Panc1 (cell line): ENCODE measurements around the gene SNX2. TPM values are rescaled to one million over a fixed set of nuclear protein-coding genes. Genes with fewer than 3 reads are reported as not detected.

Source experiments
- ATAC-seq: fragments of 200-7000 bp; cut with Tn5 transposase; 2 replicates; pipeline ENCODE4 v1.9.1; 2020; ENCODE audit warnings: mild to moderate bottlenecking, moderate library complexity
- BruUV-seq: library from RNA; stranded (reverse); fragments of 400-500 nt; replicated peaks from 2 replicates; lab custom pipeline; 2021; lab: Mats Ljungman, UMichigan
- CTCF ChIA-PET: fragments of 300-600 bp; sonication (Branson Sonifier 250); formaldehyde crosslinking; loops from one replicate; lab custom pipeline; 2022; ENCODE audit warnings: antibody characterized with exemption; lab: Charles Lee
- POLR2A ChIA-PET: fragments of 300-600 bp; sonication (Branson Sonifier 250); formaldehyde crosslinking; loops from one replicate; lab custom pipeline; 2022; ENCODE audit warnings: antibody characterized with exemption; lab: Charles Lee
- DNase-seq: peaks from one replicate; pipeline ENCODE4 v3.0.0-alpha.2; 2010; ENCODE audit warnings: low read depth, low spot score
- H3K27ac ChIP-seq: 2 replicates; pipeline ENCODE4 v1.5.1; 2011; ENCODE audit warnings: mild to moderate bottlenecking, low read length, inconsistent platforms
- H3K27me3 ChIP-seq: fragments of 200-500 bp; sonication (Bioruptor generic); 2 replicates; pipeline ENCODE4 v1.6.0; 2014; ENCODE audit warnings: low read length, inconsistent platforms; ENCODE audit not compliant: control insufficient read depth, insufficient read depth
- H3K36me3 ChIP-seq: fragments of 200-500 bp; sonication (Bioruptor generic); 2 replicates; pipeline ENCODE4 v1.5.1; 2014; ENCODE audit warnings: inconsistent platforms, mild to moderate bottlenecking, low read length, moderate library complexity; ENCODE audit not compliant: control insufficient read depth, insufficient read depth
- H3K4me1 ChIP-seq: 2 replicates; pipeline ENCODE4 v1.5.1; 2011; ENCODE audit warnings: inconsistent platforms, mild to moderate bottlenecking, low read length, moderate library complexity; ENCODE audit not compliant: control insufficient read depth, insufficient read depth
- H3K4me3 ChIP-seq, 2 experiments: 2 replicates each; pipeline ENCODE4 v1.5.1; 2011 to 2012; ENCODE audit warnings: low read depth in 2 of 2, low read length in 2 of 2, mild to moderate bottlenecking in 2 of 2, inconsistent platforms in 1 of 2, moderate library complexity in 1 of 2
- H3K9me3 ChIP-seq: fragments of 200-500 bp; sonication (Bioruptor generic); 2 replicates; pipeline ENCODE4 v1.5.1; 2014; ENCODE audit warnings: low read depth, mild to moderate bottlenecking, inconsistent platforms, low read length, moderate library complexity; ENCODE audit not compliant: control insufficient read depth, insufficient read depth
- POLR2AphosphoS5 ChIP-seq: IDR thresholded peaks from 2 replicates; pipeline ENCODE4 v1.6.1; 2012; ENCODE audit warnings: mild to moderate bottlenecking, low read depth, low read length, moderate library complexity
- SIN3A ChIP-seq: IDR thresholded peaks from 2 replicates; pipeline ENCODE4 v1.6.1; 2012; ENCODE audit warnings: low read depth, mild to moderate bottlenecking, low read length, moderate library complexity, borderline replicate concordance; ENCODE audit not compliant: insufficient read depth
- TCF7L2 ChIP-seq: IDR thresholded peaks from 2 replicates; pipeline ENCODE4 v1.6.1; 2011; ENCODE audit warnings: mild to moderate bottlenecking, low read depth, low read length, inconsistent platforms
- in situ Hi-C: cut with HindIII; loops from 2 replicates; pipeline ENCODE4 v1.10.0; 2016; ENCODE audit warnings: low sequenced_read_pairs, low pct_unique_long_range_greater_than_20kb
- intact Hi-C: fragments of 100-400 bp; cut with micrococcal nuclease; formaldehyde crosslinking; loops from one replicate; pipeline ENCODE4 v1.10.0; 2022; ENCODE audit not compliant: unreplicated experiment
- total RNA-seq: library from RNA; stranded (reverse); gene quantifications from one replicate; pipeline ENCODE4 v1.2.1, GENCODE V29; 2021; ENCODE audit not compliant: unreplicated experiment
- TF ChIP-seq, protein P1 (sequence below): fragments of 450-650 bp; IDR thresholded peaks from 2 replicates; pipeline ENCODE4 v1.5.1; 2017; ENCODE audit warnings: mild to moderate bottlenecking
- TF ChIP-seq, protein P2 (sequence below), 2 experiments: IDR thresholded peaks; 2 replicates each; pipeline ENCODE4 v1.6.1; 2011 to 2012; ENCODE audit warnings: low read depth in 2 of 2, control low read depth in 1 of 2, low read length in 1 of 2, mild to moderate bottlenecking in 1 of 2, moderate library complexity in 1 of 2; ENCODE audit not compliant: insufficient read depth in 1 of 2

SNX2 gene
- total RNA-seq, 1 experiment from 2014 or later, result 66.8 TPM

DNA sequence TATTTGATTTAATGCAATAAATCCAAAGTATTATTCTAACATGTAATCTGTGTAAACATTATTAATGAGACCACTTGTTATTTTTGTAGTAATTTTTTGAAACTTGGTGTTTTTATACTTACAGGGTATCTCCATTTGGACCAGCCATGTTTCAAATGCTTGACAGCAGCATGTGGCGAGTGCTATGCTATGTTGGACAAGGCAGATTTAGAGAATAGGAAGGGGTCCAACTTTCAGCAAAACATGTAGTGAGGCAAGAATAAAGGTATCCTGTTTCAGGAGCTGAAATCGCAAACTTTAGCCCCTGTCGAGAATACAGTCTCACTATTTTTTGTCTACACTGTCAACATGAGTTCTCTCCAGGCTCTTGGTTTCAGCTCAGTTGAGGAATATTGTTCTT lies 104.2 kb downstream of the SNX2 start:
- ChIA-PET POLR2A (no interaction called here), CTCF (interaction anchor here (0.7 kb wide), 1 partner anchor 382 kb away, joined by 4 read pairs; no protein-coding TSS in a partner anchor)
- no peak for ATAC-seq
- DNase-seq, result no peak
- Histone ChIP-seq H3K27ac (no peak overlapping the region), H3K36me3 (no peaks in the 10 kb centered on the region), H3K4me3 (no peak overlapping the region), H3K4me1 (no peaks in the 10 kb centered on the region), H3K27me3 (no peaks in the 10 kb centered on the region), H3K9me3 (no peaks in the 10 kb centered on the region)
- in situ Hi-C loops (no loop called here), intact Hi-C loops (no loop called here)
- TF ChIP-seq POLR2AphosphoS5, result no peak
- TF ChIP-seq SIN3A, result no peak
- TF ChIP-seq, protein P1, sequence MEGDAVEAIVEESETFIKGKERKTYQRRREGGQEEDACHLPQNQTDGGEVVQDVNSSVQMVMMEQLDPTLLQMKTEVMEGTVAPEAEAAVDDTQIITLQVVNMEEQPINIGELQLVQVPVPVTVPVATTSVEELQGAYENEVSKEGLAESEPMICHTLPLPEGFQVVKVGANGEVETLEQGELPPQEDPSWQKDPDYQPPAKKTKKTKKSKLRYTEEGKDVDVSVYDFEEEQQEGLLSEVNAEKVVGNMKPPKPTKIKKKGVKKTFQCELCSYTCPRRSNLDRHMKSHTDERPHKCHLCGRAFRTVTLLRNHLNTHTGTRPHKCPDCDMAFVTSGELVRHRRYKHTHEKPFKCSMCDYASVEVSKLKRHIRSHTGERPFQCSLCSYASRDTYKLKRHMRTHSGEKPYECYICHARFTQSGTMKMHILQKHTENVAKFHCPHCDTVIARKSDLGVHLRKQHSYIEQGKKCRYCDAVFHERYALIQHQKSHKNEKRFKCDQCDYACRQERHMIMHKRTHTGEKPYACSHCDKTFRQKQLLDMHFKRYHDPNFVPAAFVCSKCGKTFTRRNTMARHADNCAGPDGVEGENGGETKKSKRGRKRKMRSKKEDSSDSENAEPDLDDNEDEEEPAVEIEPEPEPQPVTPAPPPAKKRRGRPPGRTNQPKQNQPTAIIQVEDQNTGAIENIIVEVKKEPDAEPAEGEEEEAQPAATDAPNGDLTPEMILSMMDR, result no peak
- TF ChIP-seq TCF7L2, result no peak
- TF ChIP-seq, protein P2, sequence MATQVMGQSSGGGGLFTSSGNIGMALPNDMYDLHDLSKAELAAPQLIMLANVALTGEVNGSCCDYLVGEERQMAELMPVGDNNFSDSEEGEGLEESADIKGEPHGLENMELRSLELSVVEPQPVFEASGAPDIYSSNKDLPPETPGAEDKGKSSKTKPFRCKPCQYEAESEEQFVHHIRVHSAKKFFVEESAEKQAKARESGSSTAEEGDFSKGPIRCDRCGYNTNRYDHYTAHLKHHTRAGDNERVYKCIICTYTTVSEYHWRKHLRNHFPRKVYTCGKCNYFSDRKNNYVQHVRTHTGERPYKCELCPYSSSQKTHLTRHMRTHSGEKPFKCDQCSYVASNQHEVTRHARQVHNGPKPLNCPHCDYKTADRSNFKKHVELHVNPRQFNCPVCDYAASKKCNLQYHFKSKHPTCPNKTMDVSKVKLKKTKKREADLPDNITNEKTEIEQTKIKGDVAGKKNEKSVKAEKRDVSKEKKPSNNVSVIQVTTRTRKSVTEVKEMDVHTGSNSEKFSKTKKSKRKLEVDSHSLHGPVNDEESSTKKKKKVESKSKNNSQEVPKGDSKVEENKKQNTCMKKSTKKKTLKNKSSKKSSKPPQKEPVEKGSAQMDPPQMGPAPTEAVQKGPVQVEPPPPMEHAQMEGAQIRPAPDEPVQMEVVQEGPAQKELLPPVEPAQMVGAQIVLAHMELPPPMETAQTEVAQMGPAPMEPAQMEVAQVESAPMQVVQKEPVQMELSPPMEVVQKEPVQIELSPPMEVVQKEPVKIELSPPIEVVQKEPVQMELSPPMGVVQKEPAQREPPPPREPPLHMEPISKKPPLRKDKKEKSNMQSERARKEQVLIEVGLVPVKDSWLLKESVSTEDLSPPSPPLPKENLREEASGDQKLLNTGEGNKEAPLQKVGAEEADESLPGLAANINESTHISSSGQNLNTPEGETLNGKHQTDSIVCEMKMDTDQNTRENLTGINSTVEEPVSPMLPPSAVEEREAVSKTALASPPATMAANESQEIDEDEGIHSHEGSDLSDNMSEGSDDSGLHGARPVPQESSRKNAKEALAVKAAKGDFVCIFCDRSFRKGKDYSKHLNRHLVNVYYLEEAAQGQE (IDR thresholded peaks at IDR 0.05; ENCODE audit: insufficient read depth in 1 of 2, low read depth in 2 of 2, low read length in 1 of 2), result no peak
- BruUV-seq, result no TSS peak

Other genes with a start within 250 kb of the SNX2 start
- 32.8 TPM for gene SNX24, start 70.5 kb downstream of the SNX2 start, total RNA-seq